Common myeloid progenitor, CD34-positive (primary cell): Measurements from ENCODE around the gene PEMT.

ENCODE experiments used
- CTCF ChIA-PET: fragments of 350-600 bp; sonication (Branson Sonifier 250); formaldehyde crosslinking; loops from one replicate; lab custom pipeline; 2021; ENCODE audit warnings: antibody characterized with exemption; lab: Charles Lee
- POLR2A ChIA-PET: fragments of 350-600 bp; sonication (Branson Sonifier 250); formaldehyde crosslinking; loops from one replicate; lab custom pipeline; 2021; ENCODE audit warnings: antibody characterized with exemption; lab: Charles Lee
- DNase-seq, 3 donors: peaks; one replicate each; pipeline versions ENCODE4 v3.0.0 to v3.0.0-alpha.2; 2013
- H3K27ac ChIP-seq, 2 experiments: 1 replicate in 1 of 2; 2 replicates in 1 of 2; pipeline ENCODE4 v1.7.0; 2013; ENCODE audit warnings: inconsistent platforms in 2 of 2, low read length in 2 of 2, mild to moderate bottlenecking in 2 of 2, low read depth in 1 of 2, moderate library complexity in 1 of 2; ENCODE audit not compliant: severe bottlenecking in 2 of 2, insufficient read depth in 1 of 2, poor library complexity in 1 of 2
- H3K27me3 ChIP-seq, 5 experiments: replicated peaks in 2 of 5; 1 replicate in 3 of 5; 2 replicates in 2 of 5; pipeline versions ENCODE4 v1.6.1 to v1.7.0; 2013; ENCODE audit warnings: low read length in 4 of 5, mild to moderate bottlenecking in 2 of 5, moderate library complexity in 2 of 5, inconsistent platforms in 1 of 5; ENCODE audit not compliant: insufficient read depth in 5 of 5, control insufficient read depth in 4 of 5
- H3K36me3 ChIP-seq, 4 experiments: 1 replicate in 2 of 4; 2 replicates in 2 of 4; pipeline versions ENCODE4 v1.6.1 to v1.7.0; 2013; ENCODE audit warnings: low read length in 3 of 4, control low read depth in 1 of 4, mild to moderate bottlenecking in 1 of 4; ENCODE audit not compliant: control insufficient read depth in 4 of 4, insufficient read depth in 4 of 4
- H3K4me1 ChIP-seq, 4 experiments: 1 replicate in 3 of 4; 2 replicates in 1 of 4; pipeline versions ENCODE4 v1.6.1 to v1.7.1; 2013; ENCODE audit warnings: low read length in 3 of 4, mild to moderate bottlenecking in 3 of 4, control low read depth in 1 of 4, inconsistent platforms in 1 of 4, moderate library complexity in 1 of 4; ENCODE audit not compliant: control insufficient read depth in 4 of 4, insufficient read depth in 4 of 4; ENCODE audit errors: control extremely low read depth in 1 of 4
- H3K4me3 ChIP-seq, 7 experiments: 1 replicate in 4 of 7; 2 replicates in 3 of 7; pipeline versions ENCODE4 v1.5.1 to v1.7.0; 2013; ENCODE audit warnings: mild to moderate bottlenecking in 7 of 7, low read length in 6 of 7, moderate library complexity in 6 of 7, inconsistent platforms in 2 of 7, low read depth in 2 of 7, control low read depth in 1 of 7; ENCODE audit not compliant: insufficient read depth in 4 of 7, control insufficient read depth in 1 of 7; ENCODE audit errors: extremely low read depth in 1 of 7
- H3K9me3 ChIP-seq, 5 experiments: 1 replicate in 4 of 5; 2 replicates in 1 of 5; pipeline versions ENCODE4 v1.6.1 to v1.7.1; 2013; ENCODE audit warnings: low read length in 4 of 5, mild to moderate bottlenecking in 2 of 5, inconsistent platforms in 1 of 5, low read depth in 1 of 5, moderate library complexity in 1 of 5; ENCODE audit not compliant: control insufficient read depth in 4 of 5, insufficient read depth in 2 of 5; ENCODE audit errors: control extremely low read depth in 1 of 5
- WGBS: methylation state at CpG from one replicate; pipeline ENCODE4 v1.1.5; 2013; ENCODE audit not compliant: insufficient coverage; 5-methylcytosine and 5-hydroxymethylcytosine counted together

The PEMT gene

DNA sequence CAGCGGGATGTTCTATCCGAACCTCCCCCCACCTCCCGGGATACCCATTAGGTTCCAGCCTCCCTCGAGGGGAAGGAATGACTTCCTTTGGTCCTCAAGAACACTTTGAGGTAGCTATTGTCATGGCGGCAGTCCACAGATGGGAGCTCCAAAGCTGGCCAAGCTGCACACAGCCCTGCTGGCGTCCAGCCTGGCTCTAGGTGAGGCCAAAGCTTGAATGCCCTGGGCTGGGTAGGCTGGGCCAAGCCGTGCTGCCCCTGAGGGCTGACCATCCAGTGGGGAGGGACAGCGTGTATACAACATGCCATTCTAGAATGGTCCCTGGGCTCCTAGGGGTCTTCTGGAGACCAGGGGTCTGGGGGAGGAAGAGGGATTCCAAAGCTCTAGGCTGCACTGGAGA is 43.5 kb downstream of the PEMT start:
- Histone ChIP-seq H3K4me3 (no peak overlapping the region), H3K4me1 (no peaks in the 10 kb centered on the region), H3K9me3 (no peaks in the 10 kb centered on the region), H3K27ac (no peak overlapping the region), H3K36me3 (peaks cover 0 to 3% (median 1%) of the 10 kb centered on the region in 4 experiments), H3K27me3 (no peaks in the 10 kb centered on the region)
- POLR2A ChIA-PET, result no interaction called here
- DNase-seq, result no peak
- CTCF ChIA-PET, result interaction anchor here (0.7 kb wide), 1 partner anchor 22 kb away, joined by 3 read pairs; no protein-coding TSS in a partner anchor
- 88% methylated on average over 8 of the region's 8 CpGs for WGBS

DNA sequence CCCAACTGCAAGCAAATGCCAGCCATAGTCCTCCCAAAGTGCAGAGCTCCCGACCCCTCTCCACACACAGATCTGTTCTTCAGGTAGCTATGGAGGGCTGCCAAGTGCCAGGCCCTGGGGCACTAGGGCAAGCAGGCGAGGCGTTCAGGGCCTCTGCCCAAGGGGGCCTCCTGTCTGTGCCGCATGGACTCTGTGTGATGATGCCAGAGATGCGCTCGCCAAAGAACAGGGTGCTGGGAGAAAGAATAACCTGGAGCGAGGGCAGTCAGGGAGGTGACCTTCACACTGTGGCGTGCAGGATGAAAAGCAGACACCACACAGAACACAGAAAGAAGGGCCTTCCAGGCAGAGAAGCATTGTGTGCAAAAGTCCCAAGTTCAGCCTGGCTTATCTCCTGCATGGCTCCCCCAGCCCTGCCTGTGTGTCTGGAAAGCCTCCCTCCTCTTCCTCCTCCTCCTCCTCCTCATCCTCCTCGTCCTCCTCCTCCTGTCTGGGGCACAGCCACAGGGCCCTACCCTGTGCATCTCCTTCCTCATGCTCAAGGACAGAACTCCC is 44.2 kb downstream of the PEMT start:
- CTCF ChIA-PET, result interaction anchor here (0.7 kb wide), 1 partner anchor 23 kb away, joined by 3 read pairs; no protein-coding TSS in a partner anchor
- H3K36me3 ChIP-seq, result peaks cover 0 to 3% (median 1%) of the 10 kb centered on the region in 4 experiments
- 97% methylated on average over 8 of the region's 9 CpGs for WGBS
- no peak overlapping the region for H3K4me3 ChIP-seq
- DNase-seq, result no peak
- POLR2A ChIA-PET, result no interaction called here
- H3K9me3 ChIP-seq, result no peaks in the 10 kb centered on the region
- H3K27me3 ChIP-seq, result no peaks in the 10 kb centered on the region
- H3K27ac ChIP-seq, result no peak overlapping the region
- no peaks in the 10 kb centered on the region for H3K4me1 ChIP-seq

DNA sequence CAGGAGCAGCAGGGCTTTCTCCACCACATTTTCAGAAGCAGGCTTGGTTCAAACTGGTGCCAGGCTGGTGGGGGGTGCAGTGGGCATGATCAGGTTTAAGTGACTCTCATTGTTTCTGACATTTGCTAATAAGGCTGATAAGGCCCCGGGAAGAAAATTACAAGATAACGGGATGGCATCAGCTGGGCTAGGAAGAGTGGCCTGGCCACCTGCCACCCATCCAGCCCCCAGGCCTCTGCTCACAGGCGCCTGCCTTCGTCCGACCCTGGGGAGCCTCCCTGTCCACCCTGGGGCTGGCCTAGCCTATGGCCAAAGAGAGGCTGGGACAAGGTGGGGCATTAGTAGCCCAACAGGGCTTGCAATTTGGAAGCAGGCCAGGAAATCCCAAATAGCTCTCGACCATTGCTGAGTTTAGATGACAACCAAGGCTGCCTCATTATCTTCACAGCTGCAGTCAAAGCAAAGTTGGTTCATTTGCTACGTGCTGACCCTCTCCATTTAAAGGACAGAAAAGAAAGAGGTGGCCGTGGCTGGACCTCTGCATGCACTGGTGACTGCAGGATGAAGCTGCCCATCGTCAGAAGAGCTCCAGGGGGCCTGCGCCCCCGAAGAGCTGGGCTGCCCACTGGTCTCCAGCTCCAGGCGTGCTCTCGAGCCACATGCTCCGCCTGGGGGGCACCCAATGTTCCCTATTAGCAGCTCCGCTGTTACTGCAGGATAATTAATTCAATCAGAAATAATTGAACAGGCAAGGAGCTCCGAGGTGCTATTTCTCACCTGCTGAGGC is 44.9 kb downstream of the PEMT start:
- Histone ChIP-seq H3K27me3 (no peaks in the 10 kb centered on the region), H3K4me3 (no peak overlapping the region), H3K36me3 (peaks cover 0 to 3% (median 1%) of the 10 kb centered on the region in 4 experiments), H3K9me3 (no peaks in the 10 kb centered on the region), H3K4me1 (no peaks in the 10 kb centered on the region), H3K27ac (no peak overlapping the region)
- no peak for DNase-seq
- ChIA-PET CTCF (no interaction called here), POLR2A (no interaction called here)
- 96% methylated on average over 15 of the region's 16 CpGs for WGBS

DNA sequence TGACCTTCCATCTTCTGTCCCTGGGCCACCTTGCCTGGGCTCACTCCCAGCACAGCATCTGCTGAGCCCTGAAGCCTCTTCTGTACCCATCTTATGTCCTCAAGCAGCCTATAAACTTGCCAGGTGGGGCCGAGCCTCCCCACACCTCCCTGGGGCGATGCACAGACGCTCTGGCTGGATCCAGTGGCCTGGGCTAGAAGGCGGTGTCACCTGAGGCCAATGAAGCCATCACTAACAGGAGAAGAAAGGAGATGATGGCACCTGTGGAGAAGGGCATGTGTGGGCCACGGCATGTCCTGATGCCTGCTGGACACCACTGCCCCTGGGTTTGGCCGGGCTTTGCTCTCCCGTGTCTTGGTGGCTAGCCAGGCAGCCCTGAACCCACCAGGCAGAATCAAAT is 45.5 kb downstream of the PEMT start:
- H3K9me3 ChIP-seq, result no peaks in the 10 kb centered on the region
- DNase-seq, result no peak
- no peak overlapping the region for H3K4me3 ChIP-seq
- H3K27ac ChIP-seq, result no peak overlapping the region
- H3K27me3 ChIP-seq, result no peaks in the 10 kb centered on the region
- ChIA-PET POLR2A (no interaction called here), CTCF (no interaction called here)
- H3K36me3 ChIP-seq, result peaks cover 0 to 3% (median 1%) of the 10 kb centered on the region in 4 experiments
- 100% methylated on average over 5 of the region's 7 CpGs for WGBS
- no peaks in the 10 kb centered on the region for H3K4me1 ChIP-seq

DNA sequence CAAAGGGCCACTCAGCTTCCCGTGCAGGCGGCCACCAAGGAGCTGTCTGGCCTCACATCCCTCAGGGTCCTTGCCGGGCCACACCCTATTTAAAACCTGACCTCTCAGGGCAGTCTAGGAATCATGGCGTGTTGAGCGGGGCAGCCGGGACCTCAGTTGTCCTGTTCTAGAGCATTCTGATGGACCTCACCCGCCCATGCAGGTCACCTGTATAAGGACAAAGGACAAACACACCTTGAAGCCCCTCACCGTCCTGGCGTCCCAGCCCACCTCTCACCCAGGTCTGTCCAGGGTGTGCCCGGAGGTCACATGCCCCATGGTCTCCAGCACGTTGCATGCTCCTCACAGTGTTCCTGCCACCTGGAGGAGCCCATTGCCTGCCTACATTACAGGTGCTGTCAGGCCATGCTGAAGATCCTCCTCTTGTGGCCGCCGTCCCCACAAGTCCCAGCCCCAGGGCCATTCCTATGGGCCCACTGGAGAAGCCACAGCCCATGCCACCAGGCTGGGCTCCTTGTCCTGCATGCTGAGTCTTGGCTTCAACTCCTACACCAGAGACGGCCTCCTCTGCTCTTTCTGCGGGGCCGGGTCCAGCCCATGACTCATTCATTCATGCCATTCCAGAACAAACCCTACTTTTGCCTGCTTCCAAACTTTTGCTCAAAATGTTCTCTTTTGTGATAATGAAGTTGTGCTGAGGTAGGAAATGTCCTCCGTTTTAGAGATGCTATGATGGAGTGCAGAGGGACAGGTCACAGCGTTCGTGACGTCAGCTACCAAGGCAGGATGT is 46.3 kb downstream of the PEMT start:
- H3K27ac ChIP-seq, result no peak overlapping the region
- CTCF ChIA-PET, result interaction anchor here (1.3 to 1.4 kb wide), 2 partner anchors 19 to 23 kb away, joined by 3 to 4 read pairs; no protein-coding TSS in a partner anchor
- WGBS, result 95% methylated on average over 17 of the region's 20 CpGs
- DNase-seq, result no peak
- H3K4me3 ChIP-seq, result no peak overlapping the region
- H3K4me1 ChIP-seq, result peaks cover 0 to 1% (median 0%) of the 10 kb centered on the region in 4 experiments
- no peaks in the 10 kb centered on the region for H3K9me3 ChIP-seq
- POLR2A ChIA-PET, result no interaction called here
- H3K36me3 ChIP-seq, result peaks cover 0 to 3% (median 1%) of the 10 kb centered on the region in 4 experiments
- H3K27me3 ChIP-seq, result no peaks in the 10 kb centered on the region

DNA sequence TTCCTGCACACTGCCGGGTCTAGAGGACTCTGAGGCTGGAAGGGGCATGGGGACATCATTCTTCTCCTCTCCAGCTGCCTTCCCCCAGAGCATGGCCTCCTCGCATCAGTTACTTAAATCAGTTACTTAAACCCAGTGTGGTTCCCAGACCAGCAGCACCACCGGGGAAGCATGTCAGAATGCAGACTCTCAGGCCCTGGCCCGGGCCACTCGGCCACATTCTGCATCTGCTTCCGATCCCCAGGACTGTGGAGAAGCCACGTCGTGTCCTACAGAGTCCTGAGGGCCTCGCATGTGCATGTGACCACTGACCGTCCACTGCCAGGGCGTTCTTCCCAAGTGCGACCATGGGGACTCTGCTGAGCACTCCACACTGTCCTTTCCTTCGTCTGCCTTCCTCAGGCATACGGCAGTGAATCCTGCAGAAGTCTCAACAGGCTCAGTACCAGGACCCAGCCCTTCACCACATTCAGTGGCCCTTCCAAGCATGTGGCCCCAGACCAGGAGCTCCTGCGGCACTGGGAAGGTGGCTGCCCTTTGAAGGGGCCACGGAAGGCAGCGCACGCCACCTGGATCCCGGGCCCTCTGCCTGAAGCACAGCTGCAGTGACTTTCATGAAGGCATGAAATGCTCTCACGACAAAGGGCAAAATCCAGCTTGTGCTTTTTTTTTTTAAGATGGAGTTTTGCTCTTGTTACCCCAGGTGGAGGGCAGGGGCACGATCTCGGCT is 48.4 kb downstream of the PEMT start:
- ChIA-PET POLR2A (interaction anchor here (1.5 kb wide), 1 partner anchor 47 kb away, joined by 3 read pairs; the partner anchor contains the start of gene RASD1), CTCF (interaction anchor here (0.7 to 1.5 kb wide), 3 partner anchors 24 to 32 kb away, joined by 3 to 4 read pairs (median 4); no protein-coding TSS in a partner anchor)
- H3K27me3 ChIP-seq, result no peaks in the 10 kb centered on the region
- H3K36me3 ChIP-seq, result peaks cover 0 to 3% (median 1%) of the 10 kb centered on the region in 4 experiments
- no peak overlapping the region for H3K27ac ChIP-seq
- peaks cover 0 to 12% (median under 1%) of the 10 kb centered on the region in 4 experiments for H3K4me1 ChIP-seq
- no peaks in the 10 kb centered on the region for H3K9me3 ChIP-seq
- H3K4me3 ChIP-seq, result no peak overlapping the region
- 95% methylated on average over 14 of the region's 22 CpGs for WGBS
- no peak for DNase-seq
